Stimulated activated CD8-positive, alpha-beta memory T cell treated with anti-CD3 and anti-CD28 coated beads, Interleukin-2, amount 100 ng/mL, for 1 hour (primary cell): ENCODE measurements around the gene FRY.
A peak's percentile ranks its signal among the peaks of the same experiment; 100 is the strongest.
"Not testable (repeated sequence)": the region's sequence is repeated elsewhere in the genome, so short reads cannot be mapped to it uniquely, and the experiment has no call there.

Experiments used
- DNase-seq, 2 donors: peaks; one replicate each; pipeline ENCODE4 v3.0.0-alpha.2; 2020; ENCODE audit warnings: low read depth in 2 of 2

Gene FRY

GRCh38 chr13:32031025-32031814 is at the start of gene FRY:
TSS of gene FRY (plus strand) at chr13:32031774. CDS start at chr13:32031796, 22 bp downstream.
- peak in 1 of 2 donors; percentile 9 for DNase-seq

GRCh38 chr13:31982124-31982523 is 49.5 kb upstream of the FRY start:
- no peak for DNase-seq

- no peak for DNase-seq
These were observed 49.0 kb upstream of the FRY start for GRCh38 chr13:31982540-31982939.

- not testable (repeated sequence) for DNase-seq
These were observed 47.9 kb upstream of the FRY start for GRCh38 chr13:31983696-31984095.

- DNase-seq, result not testable (repeated sequence)
These were observed 47.2 kb upstream of the FRY start for GRCh38 chr13:31984388-31984787.

GRCh38 chr13:31986676-31987470 is 44.7 kb upstream of the FRY start:
- DNase-seq, result no peak

- DNase-seq, result no peak
These were observed 43.9 kb upstream of the FRY start for GRCh38 chr13:31987535-31988170.

- DNase-seq, result not testable (repeated sequence)
These were observed 37.2 kb upstream of the FRY start for GRCh38 chr13:31994367-31994766.

- DNase-seq, result no peak
These were observed 35.0 kb upstream of the FRY start for GRCh38 chr13:31996601-31997000.

GRCh38 chr13:31997641-31998040 is 33.9 kb upstream of the FRY start:
- no peak for DNase-seq

- no peak for DNase-seq
These were observed 33.4 kb upstream of the FRY start for GRCh38 chr13:31998131-31998530.

GRCh38 chr13:32000754-32001153 is 30.8 kb upstream of the FRY start:
- DNase-seq, result not testable (repeated sequence)

- DNase-seq, result no peak
These were observed 30.3 kb upstream of the FRY start for GRCh38 chr13:32001154-32001768.

- no peak for DNase-seq
These were observed 29.8 kb upstream of the FRY start for GRCh38 chr13:32001769-32002168.

- no peak for DNase-seq
These were observed 28.7 kb upstream of the FRY start for GRCh38 chr13:32002873-32003272.

- DNase-seq, result no peak
These were observed 24.1 kb upstream of the FRY start for GRCh38 chr13:32007494-32007893.

GRCh38 chr13:32008518-32009175 is 22.9 kb upstream of the FRY start:
- no peak for DNase-seq

- no peak for DNase-seq
These were observed 22.2 kb upstream of the FRY start for GRCh38 chr13:32009362-32009761.

GRCh38 chr13:32010136-32010535 is 21.4 kb upstream of the FRY start:
- DNase-seq, result no peak

GRCh38 chr13:32011971-32012370 is 19.6 kb upstream of the FRY start:
- no peak for DNase-seq

- DNase-seq, result no peak
These were observed 18.4 kb upstream of the FRY start for GRCh38 chr13:32013181-32013580.

GRCh38 chr13:32016119-32016518 is 15.5 kb upstream of the FRY start:
- no peak for DNase-seq
